ENCODE data around the gene FAM200A. TPM values are rescaled to one million over a fixed set of nuclear protein-coding genes. Genes with fewer than 3 reads are reported as not detected.

FAM200A gene
- total and polyA plus RNA-seq, 4 donors, result 1.0 to 4.6 (median 2.1) TPM

DNA sequence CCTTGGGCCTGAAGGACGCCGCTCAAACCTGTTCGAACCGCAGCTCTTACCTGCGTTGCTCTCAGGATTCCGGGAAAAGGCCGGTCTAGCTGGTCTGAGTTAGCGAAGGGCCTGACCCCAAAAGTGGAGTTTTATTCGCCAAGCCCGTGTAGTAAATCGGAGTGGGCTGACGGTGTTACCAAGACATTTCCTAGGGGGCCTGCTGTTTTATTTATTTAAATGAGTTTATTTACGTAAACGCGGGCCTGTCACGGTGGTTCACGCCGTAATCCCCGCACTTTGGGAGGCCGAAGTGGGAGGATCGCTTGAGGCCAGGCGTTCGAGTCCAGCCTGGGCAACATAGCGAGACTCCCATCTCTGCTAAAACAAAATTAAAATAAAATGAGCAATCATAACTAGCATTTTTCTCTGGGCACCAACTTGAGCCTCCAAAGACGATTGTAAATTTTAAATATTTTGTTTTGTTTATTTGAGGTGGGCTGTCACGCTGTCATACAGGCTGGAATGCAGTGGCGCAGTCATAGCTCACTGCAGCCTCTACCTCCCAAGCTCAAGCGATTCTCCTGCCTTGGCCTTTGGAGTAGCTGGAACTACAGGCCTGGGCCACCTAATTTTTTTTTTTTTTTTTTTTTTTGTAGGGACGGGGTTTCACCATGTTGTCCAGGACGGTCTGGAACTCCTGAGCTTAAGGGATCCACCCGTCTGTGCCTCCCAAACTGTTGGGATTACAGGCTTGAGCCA is 7.4 kb upstream of the FAM200A start (continued):
- TF ChIP-seq YY1 (IDR thresholded peaks at IDR 0.05), result no peak

DNA sequence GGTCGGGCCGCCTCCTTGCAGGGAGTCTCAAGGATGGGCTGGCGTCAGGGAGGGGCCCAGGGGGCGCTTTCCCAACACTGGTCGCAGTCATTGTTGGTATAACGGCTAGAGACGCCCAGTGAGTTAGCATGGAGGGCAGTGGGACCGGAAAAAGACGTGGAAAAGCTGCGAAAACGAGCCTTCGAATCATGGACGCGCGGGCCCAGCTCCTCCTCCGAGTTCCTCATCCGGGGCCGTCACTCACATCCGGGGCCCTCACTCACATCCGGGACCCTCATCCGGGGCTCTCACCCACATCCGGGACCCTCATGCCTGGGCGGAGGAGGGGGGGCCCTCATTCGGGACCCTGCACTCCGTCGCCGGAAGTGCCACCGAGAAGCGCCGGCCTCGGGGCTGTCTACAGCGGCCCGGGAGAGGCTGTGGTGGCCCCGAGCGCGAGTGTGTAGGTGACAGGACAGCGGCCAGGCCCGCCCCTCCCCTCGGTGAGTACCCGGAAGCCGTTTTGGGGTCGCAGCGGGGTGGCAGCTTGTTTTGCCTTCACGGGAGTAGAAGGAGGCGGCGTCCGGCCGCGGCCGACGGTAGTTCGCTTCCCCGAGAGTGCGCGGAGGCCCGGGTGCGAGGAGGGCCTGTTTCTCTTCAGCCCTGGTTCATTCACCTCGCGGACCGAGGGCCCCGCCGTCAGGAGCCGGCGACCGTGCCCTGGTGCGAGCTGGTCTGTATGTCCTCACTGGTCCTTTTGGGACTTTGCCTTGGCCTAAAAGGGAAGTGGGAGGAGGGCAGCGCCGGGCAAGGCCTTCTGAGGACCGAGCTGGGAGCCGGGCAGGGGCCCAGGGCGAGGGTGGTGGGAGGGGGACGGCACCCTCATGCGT is 6.6 kb upstream of the FAM200A start, which contains the start of gene ZNF655:
TSS of gene ZNF655 (plus strand) at position 337 of the 869 bp plus-strand sequence. CDS start 1,918 bp downstream, outside the sequence.
- H3K9ac ChIP-seq (ENCODE audit: low read depth in 1 of 2, low read length in 2 of 2), result peak within 1 kb of the TSS; percentile 95 to 96
- peak; percentile 86 for DNase-seq (ENCODE audit: low spot score)
- TF ChIP-seq SP1 (IDR thresholded peaks at IDR 0.05), result no peak
- TF ChIP-seq HNF4A (conservative IDR thresholded peaks at IDR 0.05), result peak; percentile 15 to 40
- TF ChIP-seq NR2F2 (IDR thresholded peaks at IDR 0.05), result no peak
- TF ChIP-seq TAF1 (conservative IDR thresholded peaks at IDR 0.05), result peak; percentile 61
- no peak for TF ChIP-seq HNF4G (IDR thresholded peaks at IDR 0.05)
- TF ChIP-seq JUND (IDR thresholded peaks at IDR 0.05), result peak in 1 of 2 donors; percentile 9
- no peak for TF ChIP-seq FOXA2 (IDR thresholded peaks at IDR 0.05)
- TF ChIP-seq RAD21 (IDR thresholded peaks at IDR 0.05), result no peak
- TF ChIP-seq FOXA1 (IDR thresholded peaks at IDR 0.05), result no peak
- TF ChIP-seq YY1 (IDR thresholded peaks at IDR 0.05), result peak; percentile 91
- no peak for TF ChIP-seq EGR1 (IDR thresholded peaks at IDR 0.05; ENCODE audit: low read depth in 2 of 2)
- TF ChIP-seq, protein P1, sequence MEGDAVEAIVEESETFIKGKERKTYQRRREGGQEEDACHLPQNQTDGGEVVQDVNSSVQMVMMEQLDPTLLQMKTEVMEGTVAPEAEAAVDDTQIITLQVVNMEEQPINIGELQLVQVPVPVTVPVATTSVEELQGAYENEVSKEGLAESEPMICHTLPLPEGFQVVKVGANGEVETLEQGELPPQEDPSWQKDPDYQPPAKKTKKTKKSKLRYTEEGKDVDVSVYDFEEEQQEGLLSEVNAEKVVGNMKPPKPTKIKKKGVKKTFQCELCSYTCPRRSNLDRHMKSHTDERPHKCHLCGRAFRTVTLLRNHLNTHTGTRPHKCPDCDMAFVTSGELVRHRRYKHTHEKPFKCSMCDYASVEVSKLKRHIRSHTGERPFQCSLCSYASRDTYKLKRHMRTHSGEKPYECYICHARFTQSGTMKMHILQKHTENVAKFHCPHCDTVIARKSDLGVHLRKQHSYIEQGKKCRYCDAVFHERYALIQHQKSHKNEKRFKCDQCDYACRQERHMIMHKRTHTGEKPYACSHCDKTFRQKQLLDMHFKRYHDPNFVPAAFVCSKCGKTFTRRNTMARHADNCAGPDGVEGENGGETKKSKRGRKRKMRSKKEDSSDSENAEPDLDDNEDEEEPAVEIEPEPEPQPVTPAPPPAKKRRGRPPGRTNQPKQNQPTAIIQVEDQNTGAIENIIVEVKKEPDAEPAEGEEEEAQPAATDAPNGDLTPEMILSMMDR (IDR thresholded peaks at IDR 0.05; ENCODE audit: low read depth, low read length, missing input control), result no peak
- TF ChIP-seq, protein P2, sequence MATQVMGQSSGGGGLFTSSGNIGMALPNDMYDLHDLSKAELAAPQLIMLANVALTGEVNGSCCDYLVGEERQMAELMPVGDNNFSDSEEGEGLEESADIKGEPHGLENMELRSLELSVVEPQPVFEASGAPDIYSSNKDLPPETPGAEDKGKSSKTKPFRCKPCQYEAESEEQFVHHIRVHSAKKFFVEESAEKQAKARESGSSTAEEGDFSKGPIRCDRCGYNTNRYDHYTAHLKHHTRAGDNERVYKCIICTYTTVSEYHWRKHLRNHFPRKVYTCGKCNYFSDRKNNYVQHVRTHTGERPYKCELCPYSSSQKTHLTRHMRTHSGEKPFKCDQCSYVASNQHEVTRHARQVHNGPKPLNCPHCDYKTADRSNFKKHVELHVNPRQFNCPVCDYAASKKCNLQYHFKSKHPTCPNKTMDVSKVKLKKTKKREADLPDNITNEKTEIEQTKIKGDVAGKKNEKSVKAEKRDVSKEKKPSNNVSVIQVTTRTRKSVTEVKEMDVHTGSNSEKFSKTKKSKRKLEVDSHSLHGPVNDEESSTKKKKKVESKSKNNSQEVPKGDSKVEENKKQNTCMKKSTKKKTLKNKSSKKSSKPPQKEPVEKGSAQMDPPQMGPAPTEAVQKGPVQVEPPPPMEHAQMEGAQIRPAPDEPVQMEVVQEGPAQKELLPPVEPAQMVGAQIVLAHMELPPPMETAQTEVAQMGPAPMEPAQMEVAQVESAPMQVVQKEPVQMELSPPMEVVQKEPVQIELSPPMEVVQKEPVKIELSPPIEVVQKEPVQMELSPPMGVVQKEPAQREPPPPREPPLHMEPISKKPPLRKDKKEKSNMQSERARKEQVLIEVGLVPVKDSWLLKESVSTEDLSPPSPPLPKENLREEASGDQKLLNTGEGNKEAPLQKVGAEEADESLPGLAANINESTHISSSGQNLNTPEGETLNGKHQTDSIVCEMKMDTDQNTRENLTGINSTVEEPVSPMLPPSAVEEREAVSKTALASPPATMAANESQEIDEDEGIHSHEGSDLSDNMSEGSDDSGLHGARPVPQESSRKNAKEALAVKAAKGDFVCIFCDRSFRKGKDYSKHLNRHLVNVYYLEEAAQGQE (IDR thresholded peaks at IDR 0.05), result no peak
- TF ChIP-seq, protein P3, sequence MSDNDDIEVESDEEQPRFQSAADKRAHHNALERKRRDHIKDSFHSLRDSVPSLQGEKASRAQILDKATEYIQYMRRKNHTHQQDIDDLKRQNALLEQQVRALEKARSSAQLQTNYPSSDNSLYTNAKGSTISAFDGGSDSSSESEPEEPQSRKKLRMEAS (IDR thresholded peaks at IDR 0.05), result no peak
- TF ChIP-seq RXRA (IDR thresholded peaks at IDR 0.05), result peak in 1 of 2 donors; percentile 43
- TF ChIP-seq, protein P4, sequence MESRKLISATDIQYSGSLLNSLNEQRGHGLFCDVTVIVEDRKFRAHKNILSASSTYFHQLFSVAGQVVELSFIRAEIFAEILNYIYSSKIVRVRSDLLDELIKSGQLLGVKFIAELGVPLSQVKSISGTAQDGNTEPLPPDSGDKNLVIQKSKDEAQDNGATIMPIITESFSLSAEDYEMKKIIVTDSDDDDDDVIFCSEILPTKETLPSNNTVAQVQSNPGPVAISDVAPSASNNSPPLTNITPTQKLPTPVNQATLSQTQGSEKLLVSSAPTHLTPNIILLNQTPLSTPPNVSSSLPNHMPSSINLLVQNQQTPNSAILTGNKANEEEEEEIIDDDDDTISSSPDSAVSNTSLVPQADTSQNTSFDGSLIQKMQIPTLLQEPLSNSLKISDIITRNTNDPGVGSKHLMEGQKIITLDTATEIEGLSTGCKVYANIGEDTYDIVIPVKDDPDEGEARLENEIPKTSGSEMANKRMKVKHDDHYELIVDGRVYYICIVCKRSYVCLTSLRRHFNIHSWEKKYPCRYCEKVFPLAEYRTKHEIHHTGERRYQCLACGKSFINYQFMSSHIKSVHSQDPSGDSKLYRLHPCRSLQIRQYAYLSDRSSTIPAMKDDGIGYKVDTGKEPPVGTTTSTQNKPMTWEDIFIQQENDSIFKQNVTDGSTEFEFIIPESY (IDR thresholded peaks at IDR 0.05), result no peak
- peak; percentile 75 to 91 for TF ChIP-seq GABPA (IDR thresholded peaks at IDR 0.05 in 1 of 2, conservative IDR thresholded peaks at IDR 0.05 in 1 of 2)
- TF ChIP-seq, protein P5, sequence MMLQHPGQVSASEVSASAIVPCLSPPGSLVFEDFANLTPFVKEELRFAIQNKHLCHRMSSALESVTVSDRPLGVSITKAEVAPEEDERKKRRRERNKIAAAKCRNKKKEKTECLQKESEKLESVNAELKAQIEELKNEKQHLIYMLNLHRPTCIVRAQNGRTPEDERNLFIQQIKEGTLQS (IDR thresholded peaks at IDR 0.05), result no peak
- no peaks in the 10 kb centered on the region for H3K9me3 ChIP-seq (ENCODE audit: control insufficient read depth in 4 of 4, low read length in 3 of 4)
- peak within 1 kb of the TSS; percentile 92 for H3K27ac ChIP-seq (ENCODE audit: low read depth in 1 of 2, low read length in 2 of 2)
- H3K27me3 ChIP-seq (ENCODE audit: control insufficient read depth in 4 of 4, insufficient read depth in 4 of 4, low read length in 3 of 4), result no peaks in the 10 kb centered on the region
- H3K4me3 ChIP-seq (ENCODE audit: low read depth in 1 of 3, low read length in 3 of 3), result peak within 1 kb of the TSS; percentile 71 to 100 (median 90)
- under 1% methylated on average over 73 of the region's 73 CpGs for WGBS
- H3K36me3 ChIP-seq (ENCODE audit: control insufficient read depth in 4 of 4, insufficient read depth in 3 of 4, low read depth in 1 of 4, low read length in 3 of 4), result peaks cover 9 to 34% (median 31%) of the 10 kb centered on the region in 4 donors
- H3K4me1 ChIP-seq (ENCODE audit: control insufficient read depth in 4 of 4, insufficient read depth in 4 of 4, low read length in 3 of 4), result peaks cover 3 to 14% (median 9%) of the 10 kb centered on the region in 4 donors

Measured in liver (tissue), 9 donors.